Measurements from ENCODE around the gene TBL1XR1. TPM values are rescaled to one million over a fixed set of nuclear protein-coding genes. Genes with fewer than 3 reads are reported as not detected.

Gene TBL1XR1
- total RNA-seq, 1 experiment from 2014 or later: 77.6 TPM

DNA sequence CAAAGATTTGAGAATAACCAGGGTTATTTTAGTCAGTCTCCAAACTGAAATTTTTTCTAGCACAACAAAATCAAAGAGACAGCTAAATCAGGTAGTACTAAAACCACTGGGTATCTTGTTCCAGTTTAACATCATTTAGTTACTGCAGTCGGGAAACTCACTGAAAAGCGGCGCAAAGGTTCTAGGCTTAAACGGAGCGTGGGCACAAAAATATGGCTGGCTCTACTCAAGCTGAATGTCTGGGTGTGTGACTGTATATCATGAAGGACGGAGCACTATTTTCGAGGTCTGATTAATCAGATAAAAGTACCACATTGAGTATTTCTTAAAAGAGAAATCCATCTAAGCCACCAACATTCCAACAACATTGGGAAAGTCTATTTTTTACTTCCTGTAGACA, 152.1 kb downstream of the TBL1XR1 start:
- H3K9me3 ChIP-seq (ENCODE audit: low read length): no peaks in the 10 kb centered on the region
- no peaks in the 10 kb centered on the region for H3K9me2 ChIP-seq (replicated peaks; ENCODE audit: low read length)
- no peaks in the 10 kb centered on the region for H3K79me2 ChIP-seq (ENCODE audit: low read length)
- H3K4me2 ChIP-seq (ENCODE audit: low read length): no peak overlapping the region
- no peaks in the 10 kb centered on the region for H4K20me1 ChIP-seq (ENCODE audit: low read length)
- H3K27ac ChIP-seq (ENCODE audit: low read length): no peak overlapping the region
- no peak overlapping the region for H3K9ac ChIP-seq (ENCODE audit: low read length)
- TF ChIP-seq, protein P1, sequence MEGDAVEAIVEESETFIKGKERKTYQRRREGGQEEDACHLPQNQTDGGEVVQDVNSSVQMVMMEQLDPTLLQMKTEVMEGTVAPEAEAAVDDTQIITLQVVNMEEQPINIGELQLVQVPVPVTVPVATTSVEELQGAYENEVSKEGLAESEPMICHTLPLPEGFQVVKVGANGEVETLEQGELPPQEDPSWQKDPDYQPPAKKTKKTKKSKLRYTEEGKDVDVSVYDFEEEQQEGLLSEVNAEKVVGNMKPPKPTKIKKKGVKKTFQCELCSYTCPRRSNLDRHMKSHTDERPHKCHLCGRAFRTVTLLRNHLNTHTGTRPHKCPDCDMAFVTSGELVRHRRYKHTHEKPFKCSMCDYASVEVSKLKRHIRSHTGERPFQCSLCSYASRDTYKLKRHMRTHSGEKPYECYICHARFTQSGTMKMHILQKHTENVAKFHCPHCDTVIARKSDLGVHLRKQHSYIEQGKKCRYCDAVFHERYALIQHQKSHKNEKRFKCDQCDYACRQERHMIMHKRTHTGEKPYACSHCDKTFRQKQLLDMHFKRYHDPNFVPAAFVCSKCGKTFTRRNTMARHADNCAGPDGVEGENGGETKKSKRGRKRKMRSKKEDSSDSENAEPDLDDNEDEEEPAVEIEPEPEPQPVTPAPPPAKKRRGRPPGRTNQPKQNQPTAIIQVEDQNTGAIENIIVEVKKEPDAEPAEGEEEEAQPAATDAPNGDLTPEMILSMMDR (conservative IDR thresholded peaks at IDR 0.05; ENCODE audit: low read depth, low read length): no peak
- no peak for TF ChIP-seq EZH2phosphoT487 (IDR thresholded peaks at IDR 0.05; ENCODE audit: borderline replicate concordance, low read length)
- no peak for TF ChIP-seq EZH2 (IDR thresholded peaks at IDR 0.05; ENCODE audit: low read length, unreplicated experiment)
- H3K27me3 ChIP-seq (ENCODE audit: low read length): no peaks in the 10 kb centered on the region
- H2AFZ ChIP-seq (ENCODE audit: low read length): no peak overlapping the region
- peaks cover 60% of the 10 kb centered on the region for H3K36me3 ChIP-seq (ENCODE audit: low read depth, low read length)
- no TSS peak for BruUV-seq (replicated peaks)
- POLR2A ChIA-PET (ENCODE audit: unreplicated experiment): no interaction called here
- H3K4me1 ChIP-seq (ENCODE audit: insufficient read depth, low read length): peaks cover 3% of the 10 kb centered on the region; the same call in 1 of the 2 replicates
- H3K4me3 ChIP-seq (ENCODE audit: low read length): no peak overlapping the region
- intact Hi-C loops (cut with micrococcal nuclease): no loop called here
- no peaks in the 10 kb centered on the region for H3F3A ChIP-seq (ENCODE audit: low read length, unreplicated experiment)
- no peak for ATAC-seq
- CTCF ChIA-PET: no interaction called here
- DNase-seq: no peak

DNA sequence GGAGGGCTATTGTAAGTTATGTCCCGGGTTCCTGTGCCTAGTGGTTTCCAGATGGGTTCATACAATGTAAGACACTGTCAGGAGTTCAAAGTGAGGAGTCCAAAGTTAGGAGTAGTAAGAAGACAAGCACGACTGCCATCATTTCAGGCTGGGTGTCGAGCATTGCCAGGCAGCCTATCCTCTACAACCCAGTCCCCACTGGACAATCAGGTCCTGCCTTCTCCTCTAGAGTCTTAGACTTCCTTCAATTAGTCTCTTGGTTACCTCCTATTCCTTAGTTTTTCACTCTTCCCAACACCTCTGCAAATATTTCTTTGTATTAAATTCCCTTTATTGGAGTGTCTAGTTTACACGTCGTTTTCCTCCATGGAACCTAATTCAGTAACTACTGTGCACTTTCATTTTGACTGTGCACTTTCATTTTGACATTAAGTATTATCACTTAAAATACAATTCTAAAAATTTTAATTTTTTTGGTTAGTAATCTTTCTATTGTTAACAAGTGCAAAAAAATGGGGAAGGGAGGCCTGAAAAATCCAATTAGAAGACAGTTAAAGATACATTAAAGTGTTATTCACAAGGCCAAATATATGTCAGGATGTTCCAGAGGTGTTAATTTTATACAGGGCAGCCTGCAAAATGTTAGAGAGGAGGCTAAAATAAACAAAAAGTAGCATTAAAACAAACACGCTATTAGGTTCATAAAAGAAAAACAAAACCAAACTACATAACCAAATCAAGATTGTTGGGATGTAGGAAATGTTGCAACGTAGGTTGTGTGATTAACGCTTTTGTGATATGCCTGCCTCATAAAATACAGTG, 155.3 kb downstream of the TBL1XR1 start:
- no peak for DNase-seq
- H3K4me3 ChIP-seq (ENCODE audit: low read length): no peak overlapping the region
- no TSS peak for BruUV-seq (replicated peaks)
- H3K27me3 ChIP-seq (ENCODE audit: low read length): no peaks in the 10 kb centered on the region
- no peaks in the 10 kb centered on the region for H3F3A ChIP-seq (ENCODE audit: low read length, unreplicated experiment)
- ChIA-PET POLR2A (ENCODE audit: unreplicated experiment) (no interaction called here), CTCF (no interaction called here)
- H3K9ac ChIP-seq (ENCODE audit: low read length): no peak overlapping the region
- no peaks in the 10 kb centered on the region for H3K79me2 ChIP-seq (ENCODE audit: low read length)
- no peak overlapping the region for H3K4me2 ChIP-seq (ENCODE audit: low read length)
- ATAC-seq: no peak
- peaks cover 46% of the 10 kb centered on the region for H3K36me3 ChIP-seq (ENCODE audit: low read depth, low read length)
- H3K27ac ChIP-seq (ENCODE audit: low read length): no peak overlapping the region
- TF ChIP-seq, protein P1 (conservative IDR thresholded peaks at IDR 0.05; ENCODE audit: low read depth, low read length): no peak
- no peak for TF ChIP-seq EZH2 (IDR thresholded peaks at IDR 0.05; ENCODE audit: low read length, unreplicated experiment)
- no peak for TF ChIP-seq EZH2phosphoT487 (IDR thresholded peaks at IDR 0.05; ENCODE audit: borderline replicate concordance, low read length)
- no peaks in the 10 kb centered on the region for H3K9me3 ChIP-seq (ENCODE audit: low read length)
- no peak overlapping the region for H2AFZ ChIP-seq (ENCODE audit: low read length)
- no peaks in the 10 kb centered on the region for H4K20me1 ChIP-seq (ENCODE audit: low read length)
- H3K4me1 ChIP-seq (ENCODE audit: insufficient read depth, low read length): peaks cover 8% of the 10 kb centered on the region; the same call in 1 of the 2 replicates
- intact Hi-C loops (cut with micrococcal nuclease): no loop called here
- H3K9me2 ChIP-seq (replicated peaks; ENCODE audit: low read length): no peaks in the 10 kb centered on the region

Measured in PC-3 (cell line).